ENCODE measurements around the gene ZNF14.
"Not testable (repeated sequence)": the region's sequence is repeated elsewhere in the genome, so short reads cannot be mapped to it uniquely, and the experiment has no call there.

ZNF14 gene

DNA sequence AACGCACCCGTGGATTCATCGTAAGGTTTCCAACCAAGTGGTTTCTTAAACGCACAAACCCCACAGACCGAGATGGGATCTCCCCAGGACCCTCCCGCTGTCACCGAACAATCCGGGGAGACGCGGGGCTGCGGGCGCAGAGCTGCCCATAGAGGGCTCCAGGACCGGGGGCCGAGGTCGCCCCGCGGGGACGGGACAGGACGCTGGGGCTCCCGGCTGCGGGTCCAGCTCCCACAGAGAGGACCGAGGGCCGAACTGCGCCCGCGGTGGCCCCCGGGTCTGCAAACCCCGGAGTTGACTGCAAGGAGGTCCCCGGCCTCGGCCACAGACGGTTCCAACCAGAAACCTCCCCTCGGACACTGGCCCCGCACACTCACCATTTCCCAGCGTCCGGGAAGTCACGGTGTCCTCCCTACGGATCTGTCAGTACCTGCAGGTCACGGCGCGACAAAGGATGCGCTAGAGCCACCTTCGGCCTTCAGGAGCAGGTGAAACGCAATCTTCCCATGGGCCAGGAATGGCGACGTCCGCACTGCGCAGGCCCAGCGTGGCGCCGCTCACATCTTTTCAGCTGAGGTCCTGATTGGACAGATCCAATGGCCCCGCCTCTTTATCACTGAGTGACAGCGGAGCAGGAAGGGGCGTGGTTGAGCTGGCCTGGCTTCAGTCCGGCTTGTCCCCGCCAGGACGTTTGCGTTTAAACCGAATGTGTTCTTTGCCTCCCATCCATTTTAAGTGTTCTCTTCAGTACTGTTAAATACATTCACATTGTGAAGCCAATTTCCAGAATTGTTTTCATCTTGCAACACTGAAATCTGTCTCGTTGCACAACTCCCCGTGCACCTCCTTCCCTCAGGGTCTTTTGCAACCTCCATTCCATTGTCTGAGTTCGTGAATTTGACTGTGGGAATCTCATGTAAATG is at the start of gene ZNF14:
ZNF14 (minus strand) TSS at position 534 of the 923 bp plus-strand sequence; CDS start at position 380, 154 bp downstream.
- no peak for DNase-seq

DNA sequence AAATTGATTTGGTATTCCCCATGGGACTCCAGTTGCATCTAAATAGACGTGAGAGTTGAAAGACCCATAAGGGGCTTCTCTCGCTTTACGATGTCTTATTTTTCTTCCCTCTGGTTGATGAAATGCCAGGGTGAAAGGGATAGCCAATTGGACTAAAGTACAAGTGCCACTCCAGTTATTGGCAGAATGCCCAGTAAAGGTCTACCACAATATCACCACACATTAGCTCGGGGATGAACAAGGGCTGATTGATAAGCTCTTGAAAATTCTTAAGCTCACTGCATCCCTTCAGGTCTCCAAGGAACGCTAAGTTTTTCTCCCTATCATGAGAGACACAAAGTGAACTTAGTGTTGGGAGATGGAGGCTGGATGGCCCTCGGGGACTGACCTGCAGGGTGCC is 48.9 kb upstream of the ZNF14 start:
- DNase-seq = not testable (repeated sequence)

DNA sequence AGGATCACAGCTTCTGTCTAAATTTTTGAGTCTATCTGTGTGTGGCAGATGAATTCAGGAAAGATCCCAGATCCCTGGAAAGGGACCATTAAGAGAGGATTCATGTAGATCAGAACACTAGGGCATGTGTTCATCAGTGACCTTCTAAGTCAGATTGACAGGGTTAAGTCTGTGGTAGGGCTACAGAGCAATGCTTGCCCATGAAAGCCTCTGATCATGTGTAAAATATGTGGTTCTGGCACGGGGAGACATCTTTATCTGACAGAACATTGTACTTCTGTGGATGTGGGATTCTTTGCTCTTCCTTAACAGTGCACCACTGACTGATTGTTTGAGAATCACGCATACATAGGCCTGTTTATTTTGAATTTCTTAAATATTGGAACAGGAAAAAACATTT is 45.8 kb upstream of the ZNF14 start:
- no peak for DNase-seq

DNA sequence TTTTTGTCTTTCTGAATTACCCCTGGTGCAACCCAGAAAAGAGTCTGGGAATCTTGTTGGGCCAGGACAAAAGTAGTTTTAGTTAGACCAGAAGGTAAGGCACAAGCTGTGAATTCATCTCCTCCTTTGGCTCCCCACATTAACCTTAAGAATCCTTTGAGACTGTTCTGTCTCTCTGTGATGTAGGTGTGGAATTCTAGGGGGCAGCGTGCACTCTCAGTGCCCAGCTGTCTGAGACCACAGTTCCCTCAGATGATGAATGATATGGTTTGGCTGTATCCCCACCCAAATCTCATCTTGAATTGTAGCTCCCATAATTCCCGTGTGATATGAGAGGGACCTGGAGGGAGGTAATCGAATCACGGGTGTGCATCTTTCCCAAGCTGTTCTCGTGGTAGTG is 44.8 kb upstream of the ZNF14 start:
- DNase-seq = no peak

DNA sequence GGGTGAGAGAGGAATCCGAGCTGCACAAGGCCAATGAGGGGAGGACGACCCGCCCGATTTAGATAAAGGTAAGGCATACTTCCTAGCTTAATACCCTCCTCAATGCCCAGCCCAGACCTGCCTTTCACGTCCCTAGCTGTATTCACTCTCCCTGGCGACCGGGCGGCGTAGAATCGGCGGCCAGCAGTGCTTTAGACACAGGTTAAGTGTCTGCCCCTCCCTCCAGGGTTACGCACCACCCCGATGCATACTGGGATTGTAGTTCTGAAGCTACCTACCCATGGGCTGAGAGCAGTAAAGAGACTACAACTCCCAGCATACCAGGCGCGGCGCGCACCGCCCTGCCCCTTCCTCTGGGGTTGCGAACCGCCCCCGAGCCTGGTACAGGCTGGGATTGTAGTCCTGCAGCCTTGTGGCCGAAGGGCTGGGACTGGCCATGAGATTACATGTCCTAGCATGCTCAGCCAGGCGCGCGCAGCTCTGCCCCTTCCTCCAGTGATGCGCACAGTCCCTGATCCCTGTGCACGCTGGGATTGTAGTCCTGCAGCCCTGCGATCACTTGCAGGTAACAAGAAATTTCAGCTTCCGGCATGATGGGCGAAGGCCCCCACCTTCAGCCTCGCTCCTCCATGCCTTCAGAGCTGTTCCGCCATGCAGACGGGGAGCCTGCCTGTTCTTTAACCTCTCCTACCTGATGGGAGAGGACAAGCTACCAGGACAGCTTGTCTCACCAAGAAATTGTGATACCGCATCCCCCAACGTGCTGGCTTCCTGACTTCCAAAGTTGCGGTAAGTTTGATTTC is 43.5 kb upstream of the ZNF14 start:
- DNase-seq = peak; percentile 74

- DNase-seq = no peak
Measured at GRCh38 chr19:19775891-19776205, 42.9 kb upstream of the ZNF14 start.

- DNase-seq = no peak
Measured at GRCh38 chr19:19774354-19775033, 41.6 kb upstream of the ZNF14 start.

GRCh38 chr19:19771963-19772362 is 39.1 kb upstream of the ZNF14 start:
- DNase-seq = not testable (repeated sequence)

- DNase-seq = not testable (repeated sequence)
Measured at GRCh38 chr19:19769971-19770370, 37.1 kb upstream of the ZNF14 start.

DNA sequence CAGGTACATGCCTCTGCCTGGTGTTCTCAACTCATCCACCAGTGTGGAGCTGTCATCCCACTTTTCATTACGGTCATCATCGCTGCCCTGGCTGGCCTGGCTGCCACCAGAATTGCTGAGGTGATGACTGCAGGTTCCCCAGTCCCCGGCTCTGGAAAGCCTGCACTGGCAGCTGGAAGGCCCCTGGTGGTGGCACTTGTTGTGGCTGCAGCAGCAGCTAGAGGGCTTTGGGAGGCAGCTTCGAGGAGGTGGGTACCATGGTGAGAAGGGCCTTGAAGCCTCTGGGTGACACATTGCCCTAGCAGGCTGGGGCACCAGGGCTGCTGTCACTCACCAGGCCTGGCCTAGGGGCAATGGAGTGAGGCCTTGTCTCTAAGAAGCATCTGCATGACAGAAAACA is 25.3 kb upstream of the ZNF14 start:
- DNase-seq = no peak

DNA sequence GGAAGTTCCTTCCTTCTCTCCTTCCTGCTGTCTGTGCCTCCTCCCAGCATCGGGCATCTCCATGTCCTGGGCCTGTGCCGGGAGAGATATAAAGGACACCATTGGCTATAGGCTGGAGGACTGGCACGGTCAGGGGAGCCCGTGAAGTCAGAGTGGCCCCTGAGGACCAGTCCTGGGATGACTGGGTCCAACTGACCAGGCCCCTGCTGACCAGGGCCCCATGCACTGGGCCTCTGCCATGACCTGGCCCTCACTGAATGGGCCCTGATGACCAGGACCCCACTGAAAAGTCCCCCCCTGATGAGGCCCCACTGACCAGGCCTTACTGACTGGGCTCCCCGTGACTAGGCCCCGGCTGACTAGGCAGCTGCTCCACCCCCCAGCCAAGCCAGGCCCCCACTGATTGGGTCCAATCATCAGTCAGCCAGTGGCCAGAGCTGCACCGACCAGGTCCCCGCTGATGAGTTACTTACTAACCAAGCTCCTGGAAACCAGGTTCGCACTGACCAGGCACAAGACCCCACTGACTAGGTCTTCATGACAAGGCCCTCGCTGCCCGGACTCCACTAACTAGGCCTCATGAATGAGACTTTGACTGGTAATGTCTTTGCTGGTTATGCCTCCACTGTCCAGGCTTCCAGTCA is 20.0 kb upstream of the ZNF14 start:
- no peak for DNase-seq

GRCh38 chr19:19751846-19752245 is 18.9 kb upstream of the ZNF14 start:
- DNase-seq = no peak

GRCh38 chr19:19750842-19751790 is 18.2 kb upstream of the ZNF14 start:
- no peak for DNase-seq

GRCh38 chr19:19749908-19750841 is 17.3 kb upstream of the ZNF14 start:
- DNase-seq = no peak

GRCh38 chr19:19749117-19749907 is 16.4 kb upstream of the ZNF14 start:
- no peak for DNase-seq

- DNase-seq = no peak
Measured at GRCh38 chr19:19748249-19748938, 15.5 kb upstream of the ZNF14 start.

- no peak for DNase-seq
Measured at GRCh38 chr19:19747357-19748220, 14.7 kb upstream of the ZNF14 start.

Measured in SIG-M5 (cell line).